Loucy (cell line): ENCODE data around the gene C11orf52.
A peak's percentile ranks its signal among the peaks of the same experiment; 100 is the strongest.

Experiments
- H2AFZ ChIP-seq: fragments of 200-600 bp; sonication (generic); 2 replicates; pipeline ENCODE4 v1.6.0; 2016; ENCODE audit warnings: antibody characterized with exemption, mild to moderate bottlenecking, low read length, moderate library complexity
- H3F3A ChIP-seq: fragments of 200-600 bp; 2 replicates; pipeline ENCODE4 v1.6.0; 2016; ENCODE audit warnings: antibody characterized with exemption, low read depth, mild to moderate bottlenecking
- H3K27me3 ChIP-seq: fragments of 200-600 bp; sonication (generic); 2 replicates; pipeline ENCODE4 v1.6.1; 2014; ENCODE audit warnings: low read length, mild to moderate bottlenecking; ENCODE audit not compliant: insufficient read depth, poor library complexity, severe bottlenecking
- H3K36me3 ChIP-seq: fragments of 200-600 bp; sonication (generic); 2 replicates; pipeline ENCODE4 v1.6.1; 2016; ENCODE audit warnings: low read length; ENCODE audit not compliant: insufficient read depth
- H3K4me1 ChIP-seq: fragments of 200-600 bp; sonication (generic); 2 replicates; pipeline ENCODE4 v1.5.1; 2014; ENCODE audit warnings: low read length, mild to moderate bottlenecking; ENCODE audit not compliant: insufficient read depth, poor library complexity, severe bottlenecking
- H3K4me2 ChIP-seq: fragments of 200-600 bp; sonication (generic); 2 replicates; pipeline ENCODE4 v1.6.0; 2014; ENCODE audit warnings: antibody characterized with exemption, low read length, low read depth, mild to moderate bottlenecking; ENCODE audit not compliant: poor library complexity, severe bottlenecking
- H3K4me3 ChIP-seq: fragments of 200-600 bp; sonication (generic); 2 replicates; pipeline ENCODE4 v1.5.1; 2014; ENCODE audit warnings: low read length, mild to moderate bottlenecking, mixed read lengths; ENCODE audit not compliant: poor library complexity, severe bottlenecking
- H3K79me2 ChIP-seq: fragments of 200-600 bp; sonication (generic); 2 replicates; pipeline ENCODE4 v1.6.1; 2014; ENCODE audit warnings: low read length; ENCODE audit not compliant: insufficient read depth
- H3K9ac ChIP-seq: fragments of 200-600 bp; sonication (generic); 2 replicates; pipeline ENCODE4 v1.6.0; 2014; ENCODE audit warnings: mild to moderate bottlenecking, low read depth, low read length, moderate library complexity; ENCODE audit not compliant: poor library complexity, severe bottlenecking
- H3K9me2 ChIP-seq: fragments of 200-600 bp; sonication (generic); replicated peaks from 2 replicates; pipeline ENCODE4 v1.6.1; 2016; ENCODE audit warnings: low read depth, low read length, mixed read lengths
- H3K9me3 ChIP-seq: fragments of 200-600 bp; sonication (generic); 2 replicates; pipeline ENCODE4 v1.6.1; 2014; ENCODE audit warnings: mild to moderate bottlenecking, antibody characterized with exemption, low read length, low read depth; ENCODE audit not compliant: insufficient read depth
- H4K20me1 ChIP-seq: fragments of 200-600 bp; sonication (generic); 2 replicates; pipeline ENCODE4 v1.6.0; 2014; ENCODE audit warnings: antibody characterized with exemption, low read length, mild to moderate bottlenecking; ENCODE audit not compliant: insufficient read depth, poor library complexity, severe bottlenecking
- CTCF ChIP-seq: fragments of 200-600 bp; sonication (generic); conservative IDR thresholded peaks from 2 replicates; pipeline ENCODE4 v1.5.1; 2014; ENCODE audit warnings: mild to moderate bottlenecking, antibody characterized with exemption, low read length
- EZH2phosphoT487 ChIP-seq: fragments of 200-600 bp; IDR thresholded peaks from 2 replicates; pipeline ENCODE4 v1.6.1; 2018; ENCODE audit warnings: antibody characterized with exemption, mild to moderate bottlenecking, moderate library complexity, borderline replicate concordance

C11orf52 gene

GRCh38 chr11:111918390-111919256 lies at the start of gene C11orf52:
TSS of gene C11orf52 (plus strand) at chr11:111918913. CDS start at chr11:111918973, 60 bp downstream.
- no peak for TF ChIP-seq CTCF
- no peak for TF ChIP-seq EZH2phosphoT487
- no peaks in the 10 kb centered on the region for H3K9me3 ChIP-seq
- H3K79me2 ChIP-seq: no peaks in the 10 kb centered on the region
- no peaks in the 10 kb centered on the region for H3K4me1 ChIP-seq
- H3K4me3 ChIP-seq: no peak within 1 kb of the TSS
- H3F3A ChIP-seq: no peaks in the 10 kb centered on the region
- no peaks in the 10 kb centered on the region for H3K36me3 ChIP-seq
- no peaks in the 10 kb centered on the region for H3K9me2 ChIP-seq
- H2AFZ ChIP-seq: no peak within 1 kb of the TSS
- no peak within 1 kb of the TSS for H3K4me2 ChIP-seq
- H4K20me1 ChIP-seq: no peaks in the 10 kb centered on the region
- H3K9ac ChIP-seq: no peak within 1 kb of the TSS
- H3K27me3 ChIP-seq: no peaks in the 10 kb centered on the region

GRCh38 chr11:111870113-111870512 lies 48.6 kb upstream of the C11orf52 start:
- peak overlapping the region; percentile 80 for H3K9ac ChIP-seq
- H3K4me2 ChIP-seq: peak overlapping the region; percentile 94
- peaks cover 24% of the 10 kb centered on the region; the same call in 1 of the 2 replicates for H3K79me2 ChIP-seq
- peaks cover 5% of the 10 kb centered on the region for H4K20me1 ChIP-seq
- no peaks in the 10 kb centered on the region for H3K27me3 ChIP-seq
- no peaks in the 10 kb centered on the region for H3K9me2 ChIP-seq
- peaks cover 3% of the 10 kb centered on the region; the same call in 1 of the 2 replicates for H3F3A ChIP-seq
- H3K4me3 ChIP-seq: peak overlapping the region; percentile 93
- H3K4me1 ChIP-seq: peaks cover 29% of the 10 kb centered on the region
- peaks cover 10% of the 10 kb centered on the region; the same call in 1 of the 2 replicates for H3K36me3 ChIP-seq
- no peak for TF ChIP-seq CTCF
- no peak for TF ChIP-seq EZH2phosphoT487
- H2AFZ ChIP-seq: no peak overlapping the region
- H3K9me3 ChIP-seq: no peaks in the 10 kb centered on the region

GRCh38 chr11:111870522-111870885 lies 48.2 kb upstream of the C11orf52 start:
- H3K4me1 ChIP-seq: peaks cover 26% of the 10 kb centered on the region
- peaks cover 3% of the 10 kb centered on the region; the same call in 1 of the 2 replicates for H3F3A ChIP-seq
- peaks cover 24% of the 10 kb centered on the region; the same call in 1 of the 2 replicates for H3K79me2 ChIP-seq
- no peak for TF ChIP-seq CTCF
- TF ChIP-seq EZH2phosphoT487: no peak
- peak overlapping the region; percentile 80 for H3K9ac ChIP-seq
- H3K4me3 ChIP-seq: peak overlapping the region; percentile 93
- peaks cover 5% of the 10 kb centered on the region for H4K20me1 ChIP-seq
- peaks cover 6% of the 10 kb centered on the region; the same call in 1 of the 2 replicates for H3K36me3 ChIP-seq
- H3K27me3 ChIP-seq: no peaks in the 10 kb centered on the region
- peak overlapping the region; percentile 99 for H2AFZ ChIP-seq
- H3K9me2 ChIP-seq: no peaks in the 10 kb centered on the region
- H3K4me2 ChIP-seq: peak overlapping the region; percentile 94
- no peaks in the 10 kb centered on the region for H3K9me3 ChIP-seq
